ENCODE results near the gene CKS1B.

CKS1B gene

DNA sequence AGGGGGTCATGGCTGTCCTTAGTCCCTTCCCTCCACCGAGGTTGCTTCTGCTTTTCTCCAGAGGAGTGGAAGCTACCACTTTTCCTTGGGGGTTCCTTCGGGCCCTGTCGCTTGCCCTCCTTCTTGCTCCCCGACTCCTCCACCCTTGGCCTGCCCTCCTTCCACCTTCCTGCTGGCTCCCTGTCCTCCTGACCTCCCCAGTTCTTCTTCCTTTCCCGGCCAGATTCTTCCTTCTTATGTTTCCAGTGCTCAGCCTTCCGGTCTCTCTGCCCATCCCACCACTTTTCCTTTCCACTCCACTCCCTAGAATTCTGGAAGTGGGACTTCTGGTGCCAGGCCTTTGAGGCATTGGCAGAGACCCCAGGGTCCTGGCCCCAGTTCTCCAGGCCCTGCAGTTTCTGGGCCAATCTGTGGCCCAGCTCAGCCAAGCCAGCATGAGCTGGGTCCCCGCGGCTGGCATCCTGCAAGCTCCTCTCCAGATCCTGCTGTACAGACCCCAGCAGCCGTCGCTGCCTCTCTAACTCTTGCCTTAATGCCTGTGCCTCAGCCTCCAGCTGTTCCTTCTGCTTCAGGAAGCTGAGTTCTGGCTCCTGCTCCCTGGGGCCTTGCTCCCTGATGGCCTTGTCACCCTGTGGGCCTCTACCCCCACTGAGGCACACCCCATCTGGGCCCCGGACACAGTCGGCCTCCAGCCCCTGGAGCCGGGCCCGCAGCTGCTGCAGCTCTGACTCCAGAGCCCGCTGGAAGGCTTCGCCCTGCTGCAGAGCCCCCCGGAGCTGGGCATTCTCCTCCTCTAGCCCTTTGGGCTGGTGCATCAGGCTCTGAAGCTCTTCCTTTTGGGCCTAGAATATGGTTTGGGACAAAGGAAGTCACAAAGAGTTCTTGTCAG is 28.3 kb upstream of the CKS1B start:
- no peak for DNase-seq (ENCODE audit: low spot score)

DNA sequence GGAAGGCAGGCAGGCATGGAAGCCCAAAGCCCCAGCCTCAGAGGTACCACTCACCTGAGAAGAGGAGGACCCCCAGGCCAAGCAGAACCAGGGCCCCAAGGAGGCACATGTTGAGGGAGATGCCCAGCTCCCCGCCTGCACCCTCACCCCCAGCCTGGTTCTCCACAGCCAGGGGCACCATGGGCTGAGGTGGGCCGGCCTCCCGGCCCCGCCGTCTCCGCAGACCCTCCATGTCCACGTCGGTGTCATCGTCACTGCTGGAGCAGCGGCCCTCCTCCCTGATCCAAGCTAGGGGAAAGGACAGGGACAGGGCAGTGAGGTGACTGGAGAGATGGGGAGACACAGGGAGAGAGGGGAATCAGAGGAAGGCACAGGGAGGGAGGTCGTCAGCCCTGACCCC is 26.4 kb upstream of the CKS1B start:
- DNase-seq (ENCODE audit: low spot score) = no peak

DNA sequence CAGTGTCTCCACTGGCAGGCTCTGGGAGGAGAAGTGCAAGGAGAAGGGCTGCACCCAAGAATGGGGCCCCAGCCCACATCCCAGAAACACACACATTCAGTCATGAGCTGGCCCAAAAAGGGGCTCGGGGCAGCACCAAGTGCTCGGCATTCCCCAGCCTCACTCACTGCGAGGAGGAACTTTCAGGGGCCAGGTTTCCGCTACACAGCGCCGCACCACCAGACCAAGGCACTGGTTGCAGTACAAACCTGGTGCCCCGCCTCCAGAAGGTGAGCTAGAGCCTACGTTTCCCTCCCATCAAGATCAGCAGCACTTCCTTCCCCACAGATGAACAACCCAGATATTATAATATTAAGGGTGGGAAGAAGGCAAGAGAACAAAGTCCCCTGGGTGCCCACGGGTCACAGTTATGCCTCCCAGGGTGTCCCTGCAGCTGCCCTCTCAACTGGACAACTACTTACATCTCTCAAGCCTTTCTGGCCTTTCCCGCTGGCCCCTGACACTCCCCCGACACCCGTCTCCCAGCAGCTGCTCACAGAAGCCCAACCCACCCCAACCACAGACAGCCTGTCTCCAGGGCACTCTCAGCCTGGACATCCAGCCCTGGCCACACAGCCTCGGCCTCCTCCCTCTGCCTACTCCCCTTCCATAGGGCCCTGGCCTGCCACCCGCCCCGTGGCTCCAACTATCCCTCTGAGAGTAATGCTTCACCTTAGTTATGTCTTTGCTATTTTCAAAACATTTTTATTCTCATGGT is 22.4 kb upstream of the CKS1B start:
- DNase-seq (ENCODE audit: low spot score) = peak; percentile 67

DNA sequence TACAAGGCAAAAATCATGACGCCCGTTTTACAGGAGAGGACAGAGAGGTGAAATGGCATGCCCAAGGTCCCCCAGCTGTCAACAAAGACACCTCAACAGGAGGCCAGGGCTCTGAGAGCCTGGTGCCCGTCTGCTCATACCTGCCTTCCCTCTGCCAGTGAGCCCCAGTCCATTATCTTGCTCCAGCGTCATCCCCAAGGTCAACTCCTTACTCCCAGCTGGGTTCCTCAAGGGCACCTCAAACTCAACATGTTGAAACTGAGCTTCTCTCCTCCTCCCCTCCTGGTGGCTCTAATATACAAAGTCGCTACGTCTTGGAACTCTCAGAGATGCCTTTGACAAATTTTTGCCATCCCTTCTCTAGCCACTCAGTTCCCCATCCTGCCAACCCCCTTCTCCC is 21.8 kb upstream of the CKS1B start:
- no peak for DNase-seq (ENCODE audit: low spot score)

DNA sequence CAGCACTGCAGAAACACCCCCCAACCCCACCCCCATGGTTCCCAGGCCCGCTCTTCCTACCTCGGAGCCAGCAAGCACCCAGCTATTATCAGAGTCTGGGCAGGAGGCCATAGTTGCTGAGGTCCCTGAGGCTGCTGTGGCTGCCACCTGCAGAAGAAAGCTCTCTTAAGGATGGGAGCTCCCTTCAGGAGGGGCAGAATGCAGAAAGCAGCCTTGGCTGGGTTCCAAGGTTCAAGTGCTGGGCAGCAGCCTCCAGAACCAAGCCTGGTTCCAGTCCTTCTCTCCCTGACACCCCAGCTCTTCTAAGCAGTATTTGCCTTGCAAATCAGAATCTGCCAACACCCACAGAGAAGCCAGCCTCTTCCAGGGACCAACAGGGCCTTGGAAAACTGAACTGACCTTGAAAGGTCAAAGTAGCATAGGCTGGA is 20.9 kb upstream of the CKS1B start:
- DNase-seq (ENCODE audit: low spot score) = no peak

DNA sequence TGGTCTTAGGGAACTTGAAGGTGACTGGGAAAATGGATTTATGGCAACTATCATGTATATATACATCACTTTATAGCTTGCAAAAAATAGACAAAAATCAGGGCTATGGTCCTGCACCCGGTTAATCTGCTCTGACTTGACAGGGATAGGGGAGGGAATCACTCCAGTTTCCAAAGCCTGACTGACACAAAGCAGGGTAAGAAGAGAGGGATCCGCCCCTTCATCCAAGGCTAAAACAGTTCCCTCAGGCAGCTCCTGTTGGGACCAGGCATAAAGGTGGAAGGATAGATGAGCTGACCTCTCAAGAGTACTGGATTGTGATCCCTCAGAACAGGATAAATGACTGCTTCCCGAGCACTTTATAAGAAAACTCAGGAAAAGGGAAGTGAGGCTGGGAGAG is 19.9 kb upstream of the CKS1B start:
- DNase-seq (ENCODE audit: low spot score) = no peak

DNA sequence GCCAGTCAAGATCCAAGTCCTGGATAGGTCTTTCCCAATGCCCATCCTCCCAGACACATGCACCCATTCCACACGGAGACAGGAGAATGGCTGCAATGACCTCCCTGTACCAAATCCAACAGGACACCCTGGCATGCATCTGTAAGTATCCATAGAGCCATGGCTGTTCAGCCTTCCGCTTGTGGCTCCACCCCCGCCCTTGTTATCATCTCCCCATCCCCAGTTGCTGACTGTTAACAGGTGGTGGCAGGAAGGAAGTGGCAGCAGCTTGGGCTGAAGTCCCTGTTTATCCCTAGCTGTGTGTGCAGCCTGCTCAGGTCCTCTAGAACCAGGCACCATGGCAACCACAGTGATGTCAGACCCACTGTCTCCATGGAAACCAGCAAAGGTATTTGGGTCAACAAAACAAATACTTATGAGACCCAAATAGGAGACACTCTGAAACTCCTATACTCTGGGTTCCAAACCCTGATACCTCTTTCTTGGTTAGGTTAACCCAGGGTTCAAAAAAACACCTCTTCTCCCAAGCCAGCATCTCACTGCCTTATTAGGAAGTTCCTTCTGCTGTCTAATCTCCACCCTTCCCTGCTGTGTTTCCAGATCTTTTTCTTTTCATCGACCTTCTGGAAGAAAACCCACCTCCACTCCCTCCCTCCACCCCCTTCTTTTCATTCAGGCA is 19.3 kb upstream of the CKS1B start:
- peak; percentile 99 for DNase-seq (ENCODE audit: low spot score)

DNA sequence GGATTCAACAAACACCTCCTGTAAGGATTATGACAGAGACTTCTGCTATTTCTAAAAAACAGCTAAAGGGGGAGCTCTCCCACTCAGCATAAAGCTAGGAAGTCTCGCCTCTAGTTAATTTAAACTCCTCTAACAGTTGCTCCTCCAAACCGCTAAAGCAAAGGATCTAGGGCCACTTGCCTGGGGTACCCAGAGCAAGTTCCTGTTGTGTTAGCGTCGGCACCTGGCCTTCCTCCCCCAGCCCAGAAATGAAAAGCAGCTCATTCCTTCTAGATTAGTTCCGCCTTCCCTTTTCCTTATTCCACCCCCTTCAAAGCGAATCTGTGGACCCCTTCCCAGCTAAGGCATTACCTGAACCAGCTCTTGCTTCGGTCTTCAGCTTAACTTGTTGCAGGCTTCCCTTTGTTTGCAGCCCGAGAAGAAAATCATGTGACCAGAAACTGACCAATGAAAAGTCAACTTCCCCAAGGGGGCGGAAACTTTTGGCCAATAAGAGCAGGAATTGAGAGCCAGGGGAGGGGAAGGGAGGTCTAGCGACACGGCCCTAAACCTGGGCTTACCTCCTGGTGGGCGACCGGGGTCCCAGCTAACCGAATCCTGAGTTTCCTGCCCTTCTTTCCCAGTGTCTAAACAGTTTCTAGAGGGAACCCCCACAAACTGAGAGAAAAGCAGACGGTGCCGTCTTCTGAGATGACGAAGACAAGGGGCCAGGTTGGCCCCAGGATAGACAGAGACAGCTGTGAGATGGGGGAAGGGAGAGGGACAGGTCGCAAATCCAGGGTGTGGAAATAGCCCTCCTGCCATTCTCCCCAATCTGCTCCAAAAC is 18.6 kb upstream of the CKS1B start, which contains the start of gene PBXIP1:
Gene PBXIP1, minus strand, starts transcription at position 382 of the 826 bp plus-strand sequence. CDS start 2,378 bp downstream, outside the sequence.
- peak; percentile 97 for DNase-seq (ENCODE audit: low spot score)

DNA sequence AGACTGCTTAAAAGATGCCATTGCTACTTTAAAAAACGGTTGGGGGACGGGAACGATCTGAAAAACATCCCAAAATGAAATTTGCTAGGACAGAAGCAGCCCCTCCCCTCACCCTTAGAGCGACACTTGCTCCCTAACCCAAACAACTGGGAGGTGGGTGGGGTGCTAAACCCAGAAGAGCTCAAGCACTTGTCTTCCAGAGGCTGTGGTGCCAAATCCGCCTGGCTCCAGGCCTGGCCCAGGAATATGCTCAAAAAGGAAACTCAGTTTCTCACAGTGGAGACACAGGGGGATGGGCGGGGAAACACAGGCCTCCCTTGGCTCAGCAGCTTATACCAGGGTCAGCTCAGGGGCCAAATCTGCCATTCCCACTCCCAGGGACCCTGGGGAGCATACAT is 17.9 kb upstream of the CKS1B start:
- no peak for DNase-seq (ENCODE audit: low spot score)

DNA sequence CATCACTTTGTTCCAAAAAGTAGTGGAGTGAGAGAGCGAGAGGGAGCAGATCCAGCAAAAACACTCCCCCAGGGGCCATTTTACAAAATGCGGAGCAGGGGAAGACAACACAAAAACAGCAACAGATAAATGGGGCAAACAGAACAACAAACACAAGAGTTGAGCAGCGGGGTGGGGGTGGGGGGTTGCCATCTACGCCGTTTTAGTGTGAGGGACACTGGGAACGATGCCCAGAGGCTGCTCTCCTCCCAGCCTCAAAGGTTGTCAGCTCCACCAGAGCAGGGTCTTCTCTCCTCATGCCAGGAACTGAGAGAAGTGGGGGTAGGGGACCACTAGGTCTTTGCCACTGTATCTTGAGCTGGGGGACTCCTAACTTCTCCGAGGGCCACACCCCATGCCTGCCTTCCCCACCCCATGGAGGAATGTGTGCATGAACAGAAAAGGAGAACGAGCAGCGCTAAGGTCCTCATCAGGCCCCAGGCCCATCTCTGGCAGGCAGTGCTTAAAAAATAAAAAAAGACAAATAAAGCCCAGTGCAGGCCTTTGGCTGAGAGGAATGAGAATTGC is 17.3 kb upstream of the CKS1B start:
- DNase-seq (ENCODE audit: low spot score) = no peak

DNA sequence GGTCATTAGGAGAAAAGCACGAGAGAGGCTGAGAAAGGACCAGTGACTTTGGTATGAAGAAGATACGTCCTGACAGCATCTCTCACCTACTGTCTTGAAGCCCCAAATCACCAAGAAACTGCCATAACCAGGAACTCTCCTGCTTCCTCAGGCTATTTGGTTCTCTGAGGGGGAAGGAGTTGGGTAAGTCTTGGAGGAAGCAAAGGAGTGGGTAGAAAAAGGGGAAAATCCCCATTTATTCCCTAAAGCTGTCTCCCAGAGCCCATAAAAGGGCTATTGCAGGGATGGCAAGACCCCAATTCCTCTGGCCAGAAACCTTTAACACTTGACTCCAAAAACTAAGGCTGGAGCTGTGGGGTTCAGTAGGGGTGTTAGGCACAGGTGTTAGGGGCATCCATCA is 16.4 kb upstream of the CKS1B start:
- DNase-seq (ENCODE audit: low spot score) = no peak

DNA sequence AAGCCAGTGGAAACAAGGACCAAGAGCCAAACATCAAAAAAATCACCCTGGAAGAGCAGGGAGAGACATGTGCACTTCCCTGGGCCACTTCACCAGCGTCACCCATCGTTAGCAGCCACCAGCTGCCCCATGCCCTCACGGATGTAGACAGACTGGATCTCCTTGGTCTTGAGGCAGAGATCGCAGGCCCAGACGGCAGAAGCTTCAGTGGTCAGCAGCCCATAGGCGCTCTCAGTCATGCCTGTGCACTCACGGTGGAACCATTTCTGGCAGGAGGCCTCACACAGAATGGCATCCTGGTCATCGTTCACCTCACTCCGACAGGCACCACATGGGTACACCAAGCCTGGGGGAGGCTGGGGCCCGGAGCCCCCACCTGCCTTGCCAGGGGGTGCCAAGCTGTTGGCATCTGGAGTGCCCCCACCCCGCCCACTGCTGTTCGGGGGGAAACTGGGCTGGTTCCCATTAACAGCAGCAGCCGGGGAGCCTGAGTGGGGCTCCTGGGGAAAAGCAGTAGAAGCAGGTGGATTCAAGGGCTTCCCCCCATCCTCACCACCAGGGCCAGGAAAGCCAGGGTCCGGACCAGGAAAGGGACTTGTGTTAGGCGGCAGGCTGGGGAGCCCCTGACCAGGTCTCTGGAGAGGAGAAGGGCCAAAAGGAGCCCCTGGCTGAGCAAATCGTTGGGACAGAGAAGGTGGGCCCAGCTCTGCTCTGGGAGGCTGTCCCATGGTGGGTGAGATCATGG is 15.6 kb upstream of the CKS1B start:
- no peak for DNase-seq (ENCODE audit: low spot score)

DNA sequence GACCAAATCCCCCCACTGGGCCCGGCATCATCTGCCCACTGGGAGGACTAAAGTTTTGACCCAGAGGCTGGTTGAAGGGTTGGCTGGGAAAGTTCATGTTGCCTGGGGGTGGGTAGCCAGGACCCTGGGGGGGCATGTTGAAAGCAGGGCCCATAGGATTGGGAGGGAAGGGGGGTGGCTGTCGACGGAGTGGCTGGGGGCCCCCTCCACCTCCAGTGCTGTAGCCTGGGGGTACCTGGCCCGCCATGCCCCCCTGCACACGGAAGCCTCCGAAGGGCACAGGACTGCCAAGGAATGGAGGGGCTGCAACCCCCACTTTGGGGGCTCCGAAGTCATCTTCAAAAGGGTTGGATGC is 15.1 kb upstream of the CKS1B start:
- no peak for DNase-seq (ENCODE audit: low spot score)

DNA sequence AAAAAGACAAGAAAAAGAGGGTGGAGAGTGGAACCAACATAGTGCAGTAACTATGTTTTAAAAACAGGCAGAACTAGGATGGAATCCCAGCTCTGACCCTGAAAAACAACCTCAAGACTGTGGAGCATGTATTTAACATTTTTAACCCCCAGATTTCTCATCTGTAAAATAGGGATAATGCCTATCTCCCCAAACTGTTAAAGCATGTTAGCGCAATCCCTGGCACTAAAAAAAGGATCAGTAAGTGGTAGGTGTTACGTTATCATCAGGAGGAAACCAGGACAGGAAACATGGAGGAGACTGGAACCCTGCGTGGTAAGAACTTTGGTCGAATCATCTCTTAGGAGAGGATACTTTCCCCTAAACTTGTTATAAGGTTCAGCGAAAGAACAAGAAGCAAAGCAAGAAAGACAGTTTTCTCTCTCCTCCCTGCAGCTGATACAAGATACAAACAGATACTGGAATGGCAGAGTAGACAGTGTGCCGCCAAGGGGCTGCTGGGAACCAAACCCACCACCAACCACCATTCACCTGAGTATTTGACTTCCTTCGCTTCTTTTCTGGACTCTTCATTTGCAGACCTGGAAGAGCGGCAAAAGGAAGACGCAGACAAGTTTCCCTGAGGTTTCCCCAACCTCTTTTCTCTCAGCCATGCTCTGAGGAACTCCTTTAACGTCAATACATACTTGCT is 13.9 kb upstream of the CKS1B start:
- DNase-seq (ENCODE audit: low spot score) = no peak

DNA sequence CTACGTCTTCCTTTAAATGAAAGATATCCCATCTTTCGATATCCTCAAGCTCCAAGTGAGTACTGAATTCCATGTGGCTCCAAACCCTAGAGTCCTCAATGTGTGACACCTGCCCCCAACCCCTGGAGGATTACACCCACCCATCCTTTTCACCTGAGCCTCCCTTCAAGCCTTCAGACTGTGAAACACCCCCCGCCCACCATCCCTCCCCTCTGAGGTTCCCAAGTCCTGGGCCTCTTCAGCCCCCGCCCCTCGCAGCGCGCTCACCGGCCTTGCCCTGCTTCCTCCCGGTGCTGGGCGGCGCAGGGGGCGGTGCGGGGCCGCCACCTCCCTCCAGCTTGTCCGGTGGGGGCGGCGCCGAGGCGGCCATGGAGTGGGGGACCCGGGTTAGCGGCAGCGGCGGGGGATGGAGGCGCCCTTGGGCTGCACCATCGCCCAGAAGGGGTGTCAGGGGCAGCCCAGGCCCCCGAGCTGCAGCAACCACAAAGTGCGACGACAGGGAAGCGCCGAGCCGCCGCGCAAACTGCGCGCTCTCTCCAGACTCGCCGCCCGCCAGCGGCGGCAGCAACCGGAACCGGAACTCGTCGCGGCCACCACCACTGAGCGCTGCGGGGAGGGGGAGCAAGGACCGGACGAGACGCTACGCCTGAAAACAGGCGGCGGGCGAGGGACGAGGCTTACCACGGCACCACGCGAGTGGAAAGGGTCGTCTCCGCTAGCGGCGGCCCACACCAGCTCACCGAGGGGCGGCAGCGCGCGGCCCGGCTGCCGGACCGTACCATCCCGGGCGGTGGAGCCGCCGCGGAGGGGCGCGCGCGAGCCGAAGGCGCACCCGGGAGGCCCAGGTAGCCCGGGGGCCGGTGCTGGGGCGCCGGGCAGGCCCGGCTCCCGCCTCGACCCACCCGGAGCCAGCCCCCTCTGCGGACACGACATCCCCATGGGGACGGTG is 13.0 kb upstream of the CKS1B start, which contains the start of gene PYGO2:
Gene PYGO2, minus strand, starts transcription at position 576 of the 949 bp plus-strand sequence. Its CDS starts 206 bp downstream, at position 370.
- peak; percentile 80 for DNase-seq (ENCODE audit: low spot score)

DNA sequence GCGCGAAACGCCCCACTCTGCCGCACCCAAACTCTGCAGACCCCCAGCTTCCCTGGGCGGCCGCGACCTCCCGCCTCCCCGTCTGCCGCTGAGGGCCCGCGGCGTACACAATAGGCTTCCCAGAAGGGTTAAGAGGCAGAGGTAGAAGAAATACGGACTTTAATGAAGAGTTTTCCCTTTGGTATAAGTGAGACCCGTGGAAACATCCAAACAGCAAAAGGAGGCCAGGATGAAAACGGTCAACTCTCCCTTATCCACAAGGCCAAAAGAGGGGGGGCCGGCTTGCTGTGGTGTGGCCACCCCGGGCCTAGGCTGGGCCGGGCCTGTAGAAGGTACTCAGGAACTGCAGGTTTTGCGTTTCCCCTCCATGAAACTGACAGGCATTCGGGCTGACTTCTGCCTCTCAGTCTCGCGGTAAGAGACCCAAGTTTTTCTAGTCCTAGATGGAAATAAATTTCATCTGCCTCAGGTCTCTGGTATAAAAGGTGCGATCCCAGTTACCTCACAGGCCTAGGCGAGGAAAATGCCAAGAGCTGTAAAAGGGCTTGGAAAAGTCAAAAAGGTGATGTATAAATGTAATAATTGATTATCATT is 12.2 kb upstream of the CKS1B start:
- DNase-seq (ENCODE audit: low spot score) = no peak

DNA sequence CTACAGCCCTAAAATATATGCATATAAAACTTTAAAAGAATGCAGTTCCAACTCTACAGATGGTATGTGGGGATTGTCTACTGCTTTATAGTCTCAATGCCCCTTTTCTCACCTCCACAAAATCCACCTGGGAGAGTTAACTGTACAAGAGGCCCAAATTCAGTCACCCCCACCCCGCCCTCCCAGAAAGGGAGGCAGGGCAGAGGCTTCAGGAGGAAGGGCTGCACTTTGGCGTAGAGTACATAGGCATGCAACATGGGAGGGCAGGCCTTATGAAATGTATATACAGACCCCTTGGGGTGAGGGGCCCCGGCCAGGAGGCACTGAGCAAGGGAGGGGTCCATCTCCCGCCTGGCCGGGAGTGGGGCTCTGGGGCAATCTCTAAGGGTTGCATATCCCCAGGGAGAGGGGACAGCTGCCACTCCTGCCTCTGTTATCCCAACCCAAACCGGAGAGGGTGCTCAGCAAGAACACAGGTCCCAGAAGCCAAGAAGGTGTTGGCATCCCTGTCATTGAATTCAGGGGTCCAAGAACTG is 11.6 kb upstream of the CKS1B start:
- DNase-seq (ENCODE audit: low spot score) = no peak

DNA sequence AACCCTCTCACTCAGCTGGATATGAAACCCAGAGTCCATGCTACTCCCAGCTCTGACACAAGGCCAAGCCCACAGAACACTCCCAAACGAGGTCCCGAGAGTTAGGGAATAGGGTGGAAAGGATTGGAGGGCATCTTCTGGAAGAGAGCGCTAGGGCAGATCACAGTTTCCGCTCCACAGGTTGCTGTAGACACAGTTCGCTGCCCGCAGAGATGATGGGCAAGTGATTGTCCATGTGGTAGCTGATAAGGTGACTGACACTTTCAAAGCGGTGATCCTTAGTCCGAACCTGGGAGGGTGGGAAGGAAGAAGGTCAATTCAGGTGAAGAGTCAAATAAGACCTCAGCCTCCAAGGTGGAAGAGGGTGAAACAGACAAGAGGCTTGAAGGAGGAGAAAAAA is 10.8 kb upstream of the CKS1B start:
- DNase-seq (ENCODE audit: low spot score) = no peak
